Upper lobe of left lung (tissue), 4 donors: ENCODE results near the gene LRRC73.

Experiments
- EP300 ChIP-seq, 4 donors: sonication (generic); formaldehyde crosslinking; IDR thresholded peaks; one replicate each; pipeline ENCODE4 v1.5.1; 2017; ENCODE audit warnings: antibody characterized with exemption in 4 of 4, control low read depth in 2 of 4
- POLR2A ChIP-seq, 4 donors: fragments of 450-650 bp; IDR thresholded peaks; one replicate each; pipeline ENCODE4 v1.5.1; 2016 to 2017; ENCODE audit warnings: antibody characterized with exemption in 4 of 4, mild to moderate bottlenecking in 2 of 4
- POLR2AphosphoS5 ChIP-seq, 2 donors: sonication (generic); formaldehyde crosslinking; IDR thresholded peaks; one replicate each; pipeline ENCODE4 v1.5.1; 2017; ENCODE audit warnings: antibody characterized with exemption in 2 of 2
- TF ChIP-seq, protein P1 (sequence below), 6 experiments: fragments of 450-650 bp in 4 of 6; fragments of 200-600 bp in 2 of 6; sonication (generic) in 2 of 6; IDR thresholded peaks; one replicate each; pipeline ENCODE4 v1.5.1; 2016 to 2019; ENCODE audit warnings: antibody characterized with exemption in 6 of 6

DNA sequence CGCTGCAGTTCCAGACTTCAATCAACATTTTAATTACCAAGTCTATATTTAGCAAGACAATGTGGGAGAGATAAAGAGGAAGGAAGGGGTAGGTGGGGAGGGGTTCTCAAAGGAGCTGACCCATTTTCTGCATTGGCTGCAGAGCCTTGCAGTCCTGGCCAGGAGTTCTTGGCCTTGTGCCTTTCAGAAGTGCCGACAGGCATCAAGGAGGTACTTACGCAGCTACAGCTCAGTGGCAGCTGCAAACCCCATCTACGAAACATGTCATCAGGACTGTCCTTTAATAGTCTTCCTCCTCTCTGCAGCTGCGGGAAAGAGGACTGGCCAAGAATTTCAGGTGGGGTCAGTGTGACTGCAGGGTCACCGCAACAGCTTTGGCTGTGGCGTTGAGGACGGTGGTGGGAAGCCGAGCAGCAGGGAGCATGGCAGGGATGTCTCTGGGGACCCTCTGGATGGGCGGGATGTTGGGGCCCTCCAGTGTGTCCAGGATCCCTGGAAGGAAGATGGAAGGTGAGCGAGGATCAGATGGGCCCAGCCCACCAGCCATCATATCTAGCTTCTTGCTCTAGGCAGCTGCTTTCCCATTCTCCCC lies 1.8 kb upstream of the LRRC73 start:
- TF ChIP-seq POLR2AphosphoS5 (IDR thresholded peaks at IDR 0.05) (no peak), EP300 (IDR thresholded peaks at IDR 0.05) (no peak), POLR2A (IDR thresholded peaks at IDR 0.05) (no peak)
- TF ChIP-seq, protein P1, sequence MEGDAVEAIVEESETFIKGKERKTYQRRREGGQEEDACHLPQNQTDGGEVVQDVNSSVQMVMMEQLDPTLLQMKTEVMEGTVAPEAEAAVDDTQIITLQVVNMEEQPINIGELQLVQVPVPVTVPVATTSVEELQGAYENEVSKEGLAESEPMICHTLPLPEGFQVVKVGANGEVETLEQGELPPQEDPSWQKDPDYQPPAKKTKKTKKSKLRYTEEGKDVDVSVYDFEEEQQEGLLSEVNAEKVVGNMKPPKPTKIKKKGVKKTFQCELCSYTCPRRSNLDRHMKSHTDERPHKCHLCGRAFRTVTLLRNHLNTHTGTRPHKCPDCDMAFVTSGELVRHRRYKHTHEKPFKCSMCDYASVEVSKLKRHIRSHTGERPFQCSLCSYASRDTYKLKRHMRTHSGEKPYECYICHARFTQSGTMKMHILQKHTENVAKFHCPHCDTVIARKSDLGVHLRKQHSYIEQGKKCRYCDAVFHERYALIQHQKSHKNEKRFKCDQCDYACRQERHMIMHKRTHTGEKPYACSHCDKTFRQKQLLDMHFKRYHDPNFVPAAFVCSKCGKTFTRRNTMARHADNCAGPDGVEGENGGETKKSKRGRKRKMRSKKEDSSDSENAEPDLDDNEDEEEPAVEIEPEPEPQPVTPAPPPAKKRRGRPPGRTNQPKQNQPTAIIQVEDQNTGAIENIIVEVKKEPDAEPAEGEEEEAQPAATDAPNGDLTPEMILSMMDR (IDR thresholded peaks at IDR 0.05): no peak
